Loucy (cell line): Measurements from ENCODE around the gene NCOA5.

Experiments
- H2AFZ ChIP-seq: fragments of 200-600 bp; sonication (generic); 2 replicates; pipeline ENCODE4 v1.6.0; 2016; ENCODE audit warnings: antibody characterized with exemption, mild to moderate bottlenecking, low read length, moderate library complexity
- H3F3A ChIP-seq: fragments of 200-600 bp; 2 replicates; pipeline ENCODE4 v1.6.0; 2016; ENCODE audit warnings: antibody characterized with exemption, low read depth, mild to moderate bottlenecking
- H3K27me3 ChIP-seq: fragments of 200-600 bp; sonication (generic); 2 replicates; pipeline ENCODE4 v1.6.1; 2014; ENCODE audit warnings: low read length, mild to moderate bottlenecking; ENCODE audit not compliant: insufficient read depth, poor library complexity, severe bottlenecking
- H3K36me3 ChIP-seq: fragments of 200-600 bp; sonication (generic); 2 replicates; pipeline ENCODE4 v1.6.1; 2016; ENCODE audit warnings: low read length; ENCODE audit not compliant: insufficient read depth
- H3K4me1 ChIP-seq: fragments of 200-600 bp; sonication (generic); 2 replicates; pipeline ENCODE4 v1.5.1; 2014; ENCODE audit warnings: low read length, mild to moderate bottlenecking; ENCODE audit not compliant: insufficient read depth, poor library complexity, severe bottlenecking
- H3K4me2 ChIP-seq: fragments of 200-600 bp; sonication (generic); 2 replicates; pipeline ENCODE4 v1.6.0; 2014; ENCODE audit warnings: antibody characterized with exemption, low read length, low read depth, mild to moderate bottlenecking; ENCODE audit not compliant: poor library complexity, severe bottlenecking
- H3K4me3 ChIP-seq: fragments of 200-600 bp; sonication (generic); 2 replicates; pipeline ENCODE4 v1.5.1; 2014; ENCODE audit warnings: low read length, mild to moderate bottlenecking, mixed read lengths; ENCODE audit not compliant: poor library complexity, severe bottlenecking
- H3K79me2 ChIP-seq: fragments of 200-600 bp; sonication (generic); 2 replicates; pipeline ENCODE4 v1.6.1; 2014; ENCODE audit warnings: low read length; ENCODE audit not compliant: insufficient read depth
- H3K9ac ChIP-seq: fragments of 200-600 bp; sonication (generic); 2 replicates; pipeline ENCODE4 v1.6.0; 2014; ENCODE audit warnings: mild to moderate bottlenecking, low read depth, low read length, moderate library complexity; ENCODE audit not compliant: poor library complexity, severe bottlenecking
- H3K9me2 ChIP-seq: fragments of 200-600 bp; sonication (generic); replicated peaks from 2 replicates; pipeline ENCODE4 v1.6.1; 2016; ENCODE audit warnings: low read depth, low read length, mixed read lengths
- H3K9me3 ChIP-seq: fragments of 200-600 bp; sonication (generic); 2 replicates; pipeline ENCODE4 v1.6.1; 2014; ENCODE audit warnings: mild to moderate bottlenecking, antibody characterized with exemption, low read length, low read depth; ENCODE audit not compliant: insufficient read depth
- H4K20me1 ChIP-seq: fragments of 200-600 bp; sonication (generic); 2 replicates; pipeline ENCODE4 v1.6.0; 2014; ENCODE audit warnings: antibody characterized with exemption, low read length, mild to moderate bottlenecking; ENCODE audit not compliant: insufficient read depth, poor library complexity, severe bottlenecking
- EZH2phosphoT487 ChIP-seq: fragments of 200-600 bp; IDR thresholded peaks from 2 replicates; pipeline ENCODE4 v1.6.1; 2018; ENCODE audit warnings: antibody characterized with exemption, mild to moderate bottlenecking, moderate library complexity, borderline replicate concordance
- TF ChIP-seq, protein P1 (sequence below): fragments of 200-600 bp; sonication (generic); conservative IDR thresholded peaks from 2 replicates; pipeline ENCODE4 v1.5.1; 2014; ENCODE audit warnings: mild to moderate bottlenecking, antibody characterized with exemption, low read length

NCOA5 gene

GRCh38 chr20:46031701-46032254 lies 58.0 kb downstream of the NCOA5 start:
- Histone ChIP-seq H3K79me2 (no peaks in the 10 kb centered on the region), H3K9ac (no peak overlapping the region), H2AFZ (no peak overlapping the region), H3K27me3 (no peaks in the 10 kb centered on the region), H3K4me1 (no peaks in the 10 kb centered on the region), H3K9me3 (no peaks in the 10 kb centered on the region), H3K4me3 (no peak overlapping the region), H4K20me1 (peaks cover 11% of the 10 kb centered on the region), H3K9me2 (no peaks in the 10 kb centered on the region), H3K36me3 (no peaks in the 10 kb centered on the region), H3F3A (no peaks in the 10 kb centered on the region), H3K4me2 (no peak overlapping the region)
- no peak for TF ChIP-seq EZH2phosphoT487
- TF ChIP-seq, protein P1, sequence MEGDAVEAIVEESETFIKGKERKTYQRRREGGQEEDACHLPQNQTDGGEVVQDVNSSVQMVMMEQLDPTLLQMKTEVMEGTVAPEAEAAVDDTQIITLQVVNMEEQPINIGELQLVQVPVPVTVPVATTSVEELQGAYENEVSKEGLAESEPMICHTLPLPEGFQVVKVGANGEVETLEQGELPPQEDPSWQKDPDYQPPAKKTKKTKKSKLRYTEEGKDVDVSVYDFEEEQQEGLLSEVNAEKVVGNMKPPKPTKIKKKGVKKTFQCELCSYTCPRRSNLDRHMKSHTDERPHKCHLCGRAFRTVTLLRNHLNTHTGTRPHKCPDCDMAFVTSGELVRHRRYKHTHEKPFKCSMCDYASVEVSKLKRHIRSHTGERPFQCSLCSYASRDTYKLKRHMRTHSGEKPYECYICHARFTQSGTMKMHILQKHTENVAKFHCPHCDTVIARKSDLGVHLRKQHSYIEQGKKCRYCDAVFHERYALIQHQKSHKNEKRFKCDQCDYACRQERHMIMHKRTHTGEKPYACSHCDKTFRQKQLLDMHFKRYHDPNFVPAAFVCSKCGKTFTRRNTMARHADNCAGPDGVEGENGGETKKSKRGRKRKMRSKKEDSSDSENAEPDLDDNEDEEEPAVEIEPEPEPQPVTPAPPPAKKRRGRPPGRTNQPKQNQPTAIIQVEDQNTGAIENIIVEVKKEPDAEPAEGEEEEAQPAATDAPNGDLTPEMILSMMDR = no peak

GRCh38 chr20:46031014-46031569 lies 58.7 kb downstream of the NCOA5 start:
- Histone ChIP-seq H3K4me3 (no peak overlapping the region), H3K4me2 (no peak overlapping the region), H2AFZ (no peak overlapping the region), H3K79me2 (no peaks in the 10 kb centered on the region), H4K20me1 (peaks cover 18% of the 10 kb centered on the region), H3K9ac (no peak overlapping the region), H3F3A (no peaks in the 10 kb centered on the region), H3K36me3 (no peaks in the 10 kb centered on the region), H3K4me1 (no peaks in the 10 kb centered on the region), H3K27me3 (no peaks in the 10 kb centered on the region), H3K9me2 (no peaks in the 10 kb centered on the region), H3K9me3 (no peaks in the 10 kb centered on the region)
- TF ChIP-seq, protein P1 = no peak
- no peak for TF ChIP-seq EZH2phosphoT487

DNA sequence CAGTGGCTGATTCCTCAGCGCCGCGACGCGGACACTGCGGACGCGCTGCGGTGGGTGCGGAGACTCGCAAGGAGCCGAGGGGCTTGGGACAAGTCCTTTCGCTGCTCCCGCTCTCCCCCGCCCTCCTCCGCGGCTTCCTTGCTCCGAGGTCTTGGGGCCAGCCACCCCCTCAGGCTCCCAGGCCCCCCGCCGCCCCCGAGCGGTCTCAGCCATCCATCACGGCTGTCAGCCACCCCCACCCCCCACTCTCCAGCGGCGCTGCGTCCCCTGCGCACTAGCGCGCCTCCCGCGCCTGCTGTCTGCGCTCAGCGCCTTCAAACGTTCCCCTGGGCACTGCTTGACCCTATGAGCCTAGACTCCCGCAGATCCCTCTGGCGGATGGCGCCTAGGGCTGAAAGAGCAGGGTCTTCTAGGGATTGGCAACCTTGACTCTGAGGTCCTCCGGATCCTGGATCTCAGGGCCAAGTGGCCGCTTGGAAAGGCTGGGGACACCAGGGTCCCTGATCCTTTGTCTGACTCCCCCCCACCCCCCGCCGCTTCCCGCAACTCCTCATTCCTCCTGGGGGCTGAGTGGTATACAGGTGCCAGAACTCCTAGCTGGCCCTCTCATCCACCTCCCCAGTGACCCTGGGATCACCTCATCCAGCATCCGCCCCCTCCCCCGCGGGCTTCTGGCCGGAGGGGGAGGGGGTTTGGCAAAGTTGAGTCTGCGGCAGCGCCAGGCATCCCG lies 59.3 kb downstream of the NCOA5 start:
- Histone ChIP-seq H3K4me1 (no peaks in the 10 kb centered on the region), H4K20me1 (peaks cover 18% of the 10 kb centered on the region), H3K9ac (no peak overlapping the region), H2AFZ (no peak overlapping the region), H3K79me2 (no peaks in the 10 kb centered on the region), H3K9me3 (no peaks in the 10 kb centered on the region), H3F3A (no peaks in the 10 kb centered on the region), H3K36me3 (no peaks in the 10 kb centered on the region), H3K9me2 (no peaks in the 10 kb centered on the region), H3K4me3 (no peak overlapping the region), H3K4me2 (no peak overlapping the region), H3K27me3 (no peaks in the 10 kb centered on the region)
- TF ChIP-seq, protein P1 = no peak
- TF ChIP-seq EZH2phosphoT487 = no peak
